ENCODE data around the gene REC114. TPM values are rescaled to one million over a fixed set of nuclear protein-coding genes. Genes with fewer than 3 reads are reported as not detected.

REC114 gene
- total and polyA plus RNA-seq, 2 of the 8 experiments (the other 6 are each of a cell fraction or from before 2014, with no cell fraction given) = 0.12 TPM; not detected in 1

DNA sequence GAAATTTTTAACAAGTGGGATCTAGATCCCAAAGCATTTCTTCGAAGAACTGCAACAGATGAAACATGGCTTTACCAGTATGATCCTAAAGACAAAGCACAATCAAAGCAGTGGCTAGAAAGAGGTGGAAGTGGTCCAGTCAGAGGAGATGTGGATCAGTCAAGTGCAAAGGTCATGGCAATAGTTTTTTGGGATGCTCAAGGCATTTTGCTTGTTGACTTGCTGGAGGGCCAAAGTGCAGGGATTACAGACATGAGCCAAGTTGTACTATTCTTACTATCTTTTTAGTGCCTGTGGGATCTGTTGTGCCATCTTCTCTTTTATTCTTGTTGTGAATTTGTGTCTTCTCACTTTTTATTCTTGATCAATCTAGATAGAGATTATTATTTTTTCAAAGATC is 82.0 kb downstream of the REC114 start:
- Histone ChIP-seq H3K79me2 (ENCODE audit: control insufficient read depth in 1 of 2, insufficient read depth in 2 of 2, low read length in 2 of 2) (no peaks in the 10 kb centered on the region), H2BK15ac (ENCODE audit: low read length) (no peak overlapping the region), H3K9me3 (ENCODE audit: insufficient read depth in 2 of 2, low read depth in 1 of 2, low read length in 1 of 2) (no peaks in the 10 kb centered on the region), H3K9ac (replicated peaks in 1 of 4; ENCODE audit: extremely low read depth in 1 of 4, low read depth in 3 of 4, low read length in 3 of 4) (no peak overlapping the region), H3K23me2 (ENCODE audit: low read depth, low read length) (no peaks in the 10 kb centered on the region), H2BK120ac (replicated peaks; ENCODE audit: low read depth, low read length) (no peak overlapping the region), H3K4me2 (ENCODE audit: insufficient read depth in 1 of 2, low read depth in 2 of 2, low read length in 2 of 2) (no peak overlapping the region), H3K4me3 (ENCODE audit: extremely low read depth in 1 of 4, insufficient read depth in 2 of 4, low read depth in 3 of 4, low read length in 4 of 4) (no peak overlapping the region), H3K14ac (ENCODE audit: insufficient read length) (no peak overlapping the region), H3K4me1 (replicated peaks in 1 of 4; ENCODE audit: control insufficient read depth in 3 of 4, insufficient read depth in 4 of 4, low read length in 3 of 4) (peaks cover 0 to 2% (median 0%) of the 10 kb centered on the region in 4 experiments; a peak in 1 of 7 replicates), H3K23ac (ENCODE audit: insufficient read length) (no peak overlapping the region), H3K27ac (ENCODE audit: low read depth, low read length) (no peak overlapping the region), H3K36me3 (ENCODE audit: control insufficient read depth in 2 of 4, insufficient read depth in 4 of 4, low read length in 3 of 4) (no peaks in the 10 kb centered on the region), H4K20me1 (replicated peaks in 1 of 2; ENCODE audit: control insufficient read depth in 1 of 2, insufficient read depth in 2 of 2, low read length in 2 of 2) (no peaks in the 10 kb centered on the region), H3K27me3 (replicated peaks in 1 of 4; ENCODE audit: control insufficient read depth in 3 of 4, extremely low read depth in 1 of 4, insufficient read depth in 3 of 4, low read length in 3 of 4) (no peaks in the 10 kb centered on the region), H4K8ac (ENCODE audit: extremely low read depth, insufficient read depth, low read length) (no peak overlapping the region), H2AFZ (ENCODE audit: low read length) (no peak overlapping the region), H4K5ac (ENCODE audit: insufficient read length, low read depth, low read length) (no peak overlapping the region), H2AK5ac (ENCODE audit: low read depth, low read length) (no peak overlapping the region), H3K4ac (replicated peaks; ENCODE audit: insufficient read length, low read depth, low read length) (no peak overlapping the region), H4K91ac (replicated peaks; ENCODE audit: insufficient read length, low read length) (no peak overlapping the region), H2BK20ac (ENCODE audit: low read length) (no peak overlapping the region), H2BK5ac (ENCODE audit: low read depth, low read length) (no peak overlapping the region), H3K79me1 (ENCODE audit: low read depth, low read length) (no peaks in the 10 kb centered on the region), H3K18ac (ENCODE audit: extremely low read depth, low read length) (no peak overlapping the region), H2BK12ac (ENCODE audit: low read depth, low read length) (no peak overlapping the region), H3K56ac (replicated peaks; ENCODE audit: insufficient read length, low read depth, low read length) (no peak overlapping the region)
- TF ChIP-seq YY1 (IDR thresholded peaks at IDR 0.05; ENCODE audit: low read depth, low read length) (no peak), JUND (IDR thresholded peaks at IDR 0.05; ENCODE audit: low read length) (no peak), KDM4A (IDR thresholded peaks at IDR 0.05; ENCODE audit: low read depth, low read length, severe bottlenecking) (no peak), FOSL1 (IDR thresholded peaks at IDR 0.05; ENCODE audit: insufficient read depth, low read depth, low read length) (no peak)
- FAIRE-seq = no peak
- ChIA-PET CTCF (ENCODE audit: partially characterized antibody) (interaction anchor here (1.8 kb wide), 1 partner anchor 112 kb away, joined by 4 read pairs; no protein-coding TSS in a partner anchor), POLR2A (ENCODE audit: partially characterized antibody) (no interaction called here)
- 87% methylated on average over 1 of the region's 1 CpG; no CpG with 5 or more reads in 1 of the 2 experiments for WGBS, 2 experiments (ENCODE audit: extremely low coverage in 1 of 2, insufficient coverage in 1 of 2, insufficient read length in 1 of 2, insufficient replicate concordance in 2 of 2, low coverage in 1 of 2, low lambda C conversion rate in 2 of 2, missing lambda C conversion rate in 1 of 2)
- DNase-seq (ENCODE audit: low read depth in 1 of 2, low spot score in 2 of 2) = no peak
